Cardiac muscle cell (in vitro differentiated cells and primary cell): ENCODE results near the gene LLGL1. TPM values are rescaled to one million over a fixed set of nuclear protein-coding genes. Genes with fewer than 3 reads are reported as not detected.

Source experiments
- DNase-seq, 2 donors: peaks; one replicate each; pipeline versions ENCODE4 v3.0.0 to v3.0.0-alpha.2; 2010 to 2017; ENCODE audit warnings: low read depth in 1 of 2, low spot score in 1 of 2
- H3K27ac ChIP-seq: fragments of 200-600 bp; sonication (generic); 2 replicates; pipeline ENCODE4 v1.5.1; 2016
- H3K27me3 ChIP-seq: fragments of 200-600 bp; sonication (generic); 2 replicates; pipeline ENCODE4 v1.6.0; 2016; ENCODE audit warnings: control low read depth
- H3K36me3 ChIP-seq: fragments of 200-600 bp; sonication (generic); 2 replicates; pipeline ENCODE4 v1.5.1; 2016; ENCODE audit warnings: control low read depth
- H3K4me1 ChIP-seq: fragments of 200-600 bp; sonication (generic); 2 replicates; pipeline ENCODE4 v1.8.1; 2017; ENCODE audit warnings: low read depth, mild to moderate bottlenecking, mixed run types
- H3K4me3 ChIP-seq: fragments of 200-600 bp; sonication (generic); 2 replicates; pipeline ENCODE4 v1.5.1; 2016; ENCODE audit warnings: mild to moderate bottlenecking
- H3K9me3 ChIP-seq: fragments of 200-600 bp; sonication (generic); 2 replicates; pipeline ENCODE4 v1.5.1; 2017; ENCODE audit warnings: low read depth, mild to moderate bottlenecking, control low read depth
- polyA plus RNA-seq: library from polyadenylated mRNA; unstranded; fragments of >200 nt; fragmentation: Nextera tagmentation; extraction: Ambion mirVana; gene quantifications from 2 replicates; pipeline ENCODE4 v1.2.1, GENCODE V29; 2016
- total RNA-seq: library from RNA; depleted of rRNA; stranded (reverse); fragments of >200 nt; gene quantifications from 2 replicates; pipeline ENCODE4 v1.2.3, GENCODE V29; 2016
- TF ChIP-seq, protein P1 (sequence below): IDR thresholded peaks from 2 replicates; pipeline ENCODE4 v1.5.1; 2012; ENCODE audit warnings: low read depth, mild to moderate bottlenecking, low read length

Gene LLGL1
- total RNA-seq (81.5 and 83.8 TPM in 2 replicates), polyA plus RNA-seq (5.9 and 7.3 TPM in 2 replicates)

DNA sequence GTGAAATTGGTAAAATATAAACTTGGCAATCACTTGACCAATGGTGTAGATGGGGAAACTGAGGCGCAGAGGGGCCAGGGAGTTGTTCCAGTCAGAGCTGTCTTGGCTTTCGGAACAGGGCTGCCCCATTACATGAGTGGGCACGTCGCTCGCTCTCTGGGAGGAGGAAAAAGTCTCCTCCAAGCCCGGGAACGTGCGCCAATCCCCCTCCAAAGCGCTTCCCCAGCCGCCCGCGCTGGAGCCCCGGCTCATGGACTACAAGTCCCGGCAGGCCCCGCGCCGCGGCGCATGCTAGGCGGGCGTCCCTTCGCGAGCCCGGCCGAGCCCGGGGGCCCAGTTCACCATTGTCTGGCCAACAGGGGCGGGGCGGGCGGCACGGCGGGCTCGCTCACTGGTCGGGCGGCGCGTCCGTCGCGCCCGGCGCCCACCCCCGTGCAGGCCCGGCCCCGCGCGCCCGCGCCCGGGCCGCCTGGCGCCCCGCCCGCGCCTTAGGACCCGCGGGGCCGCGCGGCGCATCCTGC is at the start of gene LLGL1:
TSS of gene LLGL1 (plus strand) at position 515 of the 521 bp plus-strand sequence. CDS start 48 bp downstream, outside the sequence.
- Histone ChIP-seq H3K36me3 (no peaks in the 10 kb centered on the region), H3K27ac (peak within 1 kb of the TSS; percentile 85), H3K4me1 (peaks cover 17% of the 10 kb centered on the region), H3K9me3 (no peaks in the 10 kb centered on the region), H3K4me3 (peak within 1 kb of the TSS; percentile 72), H3K27me3 (no peaks in the 10 kb centered on the region)
- TF ChIP-seq, protein P1, sequence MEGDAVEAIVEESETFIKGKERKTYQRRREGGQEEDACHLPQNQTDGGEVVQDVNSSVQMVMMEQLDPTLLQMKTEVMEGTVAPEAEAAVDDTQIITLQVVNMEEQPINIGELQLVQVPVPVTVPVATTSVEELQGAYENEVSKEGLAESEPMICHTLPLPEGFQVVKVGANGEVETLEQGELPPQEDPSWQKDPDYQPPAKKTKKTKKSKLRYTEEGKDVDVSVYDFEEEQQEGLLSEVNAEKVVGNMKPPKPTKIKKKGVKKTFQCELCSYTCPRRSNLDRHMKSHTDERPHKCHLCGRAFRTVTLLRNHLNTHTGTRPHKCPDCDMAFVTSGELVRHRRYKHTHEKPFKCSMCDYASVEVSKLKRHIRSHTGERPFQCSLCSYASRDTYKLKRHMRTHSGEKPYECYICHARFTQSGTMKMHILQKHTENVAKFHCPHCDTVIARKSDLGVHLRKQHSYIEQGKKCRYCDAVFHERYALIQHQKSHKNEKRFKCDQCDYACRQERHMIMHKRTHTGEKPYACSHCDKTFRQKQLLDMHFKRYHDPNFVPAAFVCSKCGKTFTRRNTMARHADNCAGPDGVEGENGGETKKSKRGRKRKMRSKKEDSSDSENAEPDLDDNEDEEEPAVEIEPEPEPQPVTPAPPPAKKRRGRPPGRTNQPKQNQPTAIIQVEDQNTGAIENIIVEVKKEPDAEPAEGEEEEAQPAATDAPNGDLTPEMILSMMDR: no peak
- DNase-seq: peak; percentile 98 to 99

DNA sequence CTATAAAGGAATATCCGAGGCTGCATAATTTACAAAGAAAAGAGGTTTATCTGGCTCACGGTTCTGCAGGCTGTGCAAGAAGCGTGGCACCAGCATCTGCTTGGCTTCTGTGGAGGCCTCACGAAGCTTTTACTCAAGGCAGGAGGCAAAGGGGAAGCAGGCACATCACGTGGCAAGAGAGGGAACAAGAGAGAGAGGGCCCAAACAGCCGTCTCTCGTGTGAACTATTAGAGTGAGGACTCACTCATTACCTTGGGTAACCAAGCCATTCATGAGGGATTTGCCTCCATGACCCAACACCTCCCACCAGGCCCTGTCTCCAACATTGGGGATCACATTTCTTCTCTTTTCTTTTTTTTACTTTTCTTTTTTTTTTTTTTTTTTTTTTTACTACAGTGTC is 49.3 kb upstream of the LLGL1 start:
- H3K27me3 ChIP-seq: no peaks in the 10 kb centered on the region
- peaks cover 18% of the 10 kb centered on the region for H3K4me1 ChIP-seq
- no peak for DNase-seq
- TF ChIP-seq, protein P1: no peak
- H3K36me3 ChIP-seq: no peaks in the 10 kb centered on the region
- H3K9me3 ChIP-seq: no peaks in the 10 kb centered on the region
- no peak overlapping the region for H3K4me3 ChIP-seq
- no peak overlapping the region for H3K27ac ChIP-seq

DNA sequence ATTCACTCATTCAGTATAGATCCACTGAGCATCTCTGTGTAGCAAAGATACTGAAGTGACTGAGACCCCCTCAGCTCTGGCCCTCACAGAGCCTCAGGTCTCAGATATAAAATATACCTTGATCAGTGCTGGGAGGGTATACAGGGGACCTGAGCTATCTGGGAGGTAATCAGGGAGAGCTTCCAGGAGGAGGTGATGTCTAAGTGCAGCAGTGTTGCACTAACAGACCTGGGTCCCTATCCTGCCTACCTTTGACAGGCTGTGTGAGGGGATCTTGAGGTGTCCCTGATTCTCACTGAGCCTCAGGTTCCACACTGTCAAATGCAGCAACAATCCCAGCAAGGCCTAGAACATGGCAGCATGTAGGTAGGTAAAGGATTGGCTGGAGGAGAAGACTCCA is 48.3 kb upstream of the LLGL1 start:
- Histone ChIP-seq H3K27ac (no peak overlapping the region), H3K4me1 (peaks cover 20% of the 10 kb centered on the region), H3K36me3 (no peaks in the 10 kb centered on the region), H3K27me3 (no peaks in the 10 kb centered on the region), H3K9me3 (no peaks in the 10 kb centered on the region), H3K4me3 (no peak overlapping the region)
- no peak for DNase-seq
- TF ChIP-seq, protein P1: no peak

DNA sequence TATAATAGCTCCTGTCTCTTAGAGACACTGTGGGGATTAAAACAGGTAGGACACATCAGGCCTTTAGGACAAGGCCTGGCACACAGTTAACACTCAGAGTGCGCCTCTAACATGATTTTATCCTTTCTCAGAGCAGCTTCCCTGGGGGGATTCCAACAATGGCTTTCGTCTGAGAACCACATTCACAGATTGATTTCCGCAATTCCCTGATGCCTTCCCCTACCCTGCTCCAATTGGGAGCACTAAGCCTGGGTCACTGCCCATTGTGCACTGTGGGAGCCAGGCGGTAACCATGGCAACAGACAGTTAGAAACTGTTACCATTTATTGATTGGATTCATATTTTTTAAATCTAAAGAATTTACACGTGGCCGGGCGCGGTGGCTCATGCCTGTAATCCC is 47.7 kb upstream of the LLGL1 start:
- Histone ChIP-seq H3K36me3 (no peaks in the 10 kb centered on the region), H3K4me3 (no peak overlapping the region), H3K4me1 (peaks cover 26% of the 10 kb centered on the region), H3K9me3 (no peaks in the 10 kb centered on the region), H3K27me3 (no peaks in the 10 kb centered on the region), H3K27ac (no peak overlapping the region)
- TF ChIP-seq, protein P1: no peak
- no peak for DNase-seq

DNA sequence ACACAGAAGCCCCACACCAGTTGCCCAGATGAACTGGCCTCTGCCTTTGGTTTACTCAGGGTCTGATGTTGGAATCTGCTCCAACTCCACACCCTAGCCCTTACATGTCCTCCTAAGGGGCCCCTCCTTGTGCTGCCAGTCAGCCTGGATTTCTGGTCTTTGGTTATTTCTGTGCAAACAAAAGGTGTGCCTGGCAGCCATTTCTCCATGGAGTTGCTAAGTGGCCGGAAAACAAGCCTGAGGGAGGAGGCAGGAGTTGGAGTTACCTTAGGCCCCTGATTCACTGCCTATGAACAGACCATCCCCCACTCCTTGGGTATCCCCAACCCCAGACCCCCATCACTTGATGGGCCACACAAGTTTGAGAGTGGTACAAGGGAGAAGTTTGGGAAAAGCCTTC is 46.2 kb upstream of the LLGL1 start:
- Histone ChIP-seq H3K4me3 (no peak overlapping the region), H3K9me3 (no peaks in the 10 kb centered on the region), H3K27ac (no peak overlapping the region), H3K27me3 (no peaks in the 10 kb centered on the region), H3K4me1 (peaks cover 26% of the 10 kb centered on the region), H3K36me3 (no peaks in the 10 kb centered on the region)
- TF ChIP-seq, protein P1: no peak
- no peak for DNase-seq

DNA sequence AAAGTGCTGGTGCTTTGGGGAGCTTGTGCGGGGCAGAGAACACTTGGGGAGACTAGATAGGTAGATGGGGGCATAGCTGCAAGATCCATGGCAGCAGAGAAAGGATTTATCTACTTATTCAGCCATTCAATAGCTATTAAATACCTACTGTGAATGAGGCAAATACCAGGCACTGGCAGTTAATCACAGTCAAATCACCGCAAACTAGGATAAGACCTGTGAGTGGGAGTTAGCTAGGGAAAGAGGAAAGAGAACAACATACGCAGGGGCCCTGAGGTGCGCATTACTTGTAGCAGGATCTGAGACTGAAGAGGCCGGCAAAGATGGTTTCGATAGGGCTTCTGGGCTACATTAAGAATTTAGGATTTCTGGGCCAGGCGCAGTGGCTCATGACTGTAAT is 45.6 kb upstream of the LLGL1 start:
- no peak for DNase-seq
- Histone ChIP-seq H3K27ac (no peak overlapping the region), H3K4me1 (peaks cover 26% of the 10 kb centered on the region), H3K27me3 (no peaks in the 10 kb centered on the region), H3K4me3 (no peak overlapping the region), H3K36me3 (no peaks in the 10 kb centered on the region), H3K9me3 (no peaks in the 10 kb centered on the region)
- TF ChIP-seq, protein P1: no peak
